OCI-LY7 (cell line): ENCODE measurements around the gene KDM5C. TPM values are rescaled to one million over a fixed set of nuclear protein-coding genes. Genes with fewer than 3 reads are reported as not detected.

Experiments
- BruUV-seq: library from RNA; stranded (reverse); fragments of 400-500 nt; replicated peaks from 2 replicates; lab custom pipeline; 2021; lab: Mats Ljungman, UMichigan
- CTCF ChIA-PET: fragments of 300-600 bp; sonication (Branson Sonifier 250); formaldehyde crosslinking; loops from one replicate; lab custom pipeline; 2022; ENCODE audit warnings: antibody characterized with exemption; ENCODE audit not compliant: unreplicated experiment; lab: Charles Lee
- POLR2A ChIA-PET: fragments of 300-600 bp; sonication (Branson Sonifier 250); formaldehyde crosslinking; loops from one replicate; lab custom pipeline; 2022; ENCODE audit warnings: antibody characterized with exemption; lab: Charles Lee
- DNase-seq: peaks from one replicate; pipeline ENCODE4 v3.0.0-alpha.2; 2015; ENCODE audit warnings: low spot score
- H2AFZ ChIP-seq: fragments of 200-600 bp; sonication (generic), shearing (Covaris generic); 2 replicates; pipeline ENCODE4 v1.6.1; 2014; ENCODE audit warnings: mild to moderate bottlenecking, antibody characterized with exemption, low read length, moderate library complexity
- H3K27ac ChIP-seq: fragments of 200-600 bp; sonication (generic); 2 replicates; pipeline ENCODE4 v1.5.1; 2014; ENCODE audit warnings: mixed run types, low read depth, mild to moderate bottlenecking, moderate library complexity, low read length, inconsistent platforms; ENCODE audit not compliant: poor library complexity, severe bottlenecking
- H3K36me3 ChIP-seq: fragments of 200-600 bp; sonication (generic); 2 replicates; pipeline ENCODE4 v1.6.1; 2014; ENCODE audit warnings: mild to moderate bottlenecking, antibody characterized with exemption, low read length, moderate library complexity, mixed read lengths; ENCODE audit not compliant: insufficient read depth
- H3K4me1 ChIP-seq: fragments of 200-600 bp; sonication (generic); 2 replicates; pipeline ENCODE4 v1.5.1; 2014; ENCODE audit warnings: mild to moderate bottlenecking, low read length; ENCODE audit not compliant: insufficient read depth, poor library complexity, severe bottlenecking
- H3K4me2 ChIP-seq: fragments of 200-600 bp; sonication (generic); 2 replicates; pipeline ENCODE4 v1.6.1; 2014; ENCODE audit warnings: mild to moderate bottlenecking, low read length
- H3K4me3 ChIP-seq: fragments of 200-600 bp; sonication (generic); 2 replicates; pipeline ENCODE4 v1.5.1; 2014; ENCODE audit warnings: mild to moderate bottlenecking, low read depth, low read length; ENCODE audit not compliant: poor library complexity, severe bottlenecking
- H3K79me2 ChIP-seq: fragments of 200-600 bp; sonication (generic); 2 replicates; pipeline ENCODE4 v1.6.1; 2016; ENCODE audit warnings: low read depth, mild to moderate bottlenecking, low read length, moderate library complexity, mixed read lengths; ENCODE audit not compliant: insufficient read depth
- H3K9me2 ChIP-seq: fragments of 200-600 bp; sonication (generic); 2 replicates; pipeline ENCODE4 v1.6.1; 2016; ENCODE audit warnings: mild to moderate bottlenecking, low read length, mixed read lengths; ENCODE audit not compliant: insufficient read depth
- H3K9me3 ChIP-seq: fragments of 200-600 bp; sonication (generic); 2 replicates; pipeline ENCODE4 v1.6.1; 2014; ENCODE audit warnings: mild to moderate bottlenecking, mixed run types, low read length, mixed read lengths
- H4K20me1 ChIP-seq: fragments of 200-600 bp; sonication (generic); 2 replicates; pipeline ENCODE4 v1.6.1; 2014; ENCODE audit warnings: mild to moderate bottlenecking, antibody characterized with exemption, low read length, moderate library complexity, mixed read lengths; ENCODE audit not compliant: insufficient read depth
- CTCF ChIP-seq: fragments of 200-600 bp; sonication (generic); conservative IDR thresholded peaks from 2 replicates; pipeline ENCODE4 v1.5.1; 2014; ENCODE audit warnings: mild to moderate bottlenecking, antibody characterized with exemption, low read length, moderate library complexity, mixed read lengths
- EZH2phosphoT487 ChIP-seq: fragments of 200-600 bp; sonication (generic); IDR thresholded peaks from 2 replicates; pipeline ENCODE4 v1.6.1; 2018; ENCODE audit warnings: low read depth, borderline replicate concordance, mild to moderate bottlenecking, mixed run types, antibody characterized with exemption, low read length, moderate library complexity, mixed read lengths
- intact Hi-C: fragments of 100-400 bp; cut with micrococcal nuclease; formaldehyde crosslinking; loops from one replicate; pipeline ENCODE4 v1.10.0; 2022; ENCODE audit not compliant: unreplicated experiment
- total RNA-seq, 2 experiments: library from RNA; depleted of rRNA in 1 of 2; stranded (reverse); fragments of >200 nt in 1 of 2; shearing (Covaris generic) in 1 of 2; gene quantifications; 2 replicates each; pipeline ENCODE4 v1.2.3, GENCODE V29; 2014 to 2022

The KDM5C gene
- total RNA-seq, 2 experiments from 2014 or later = 54.8 to 90.5 TPM

GRCh38 chrX:53194308-53194707 is 30.7 kb downstream of the KDM5C start:
- POLR2A ChIA-PET = no interaction called here
- CTCF ChIA-PET = no interaction called here
- no peaks in the 10 kb centered on the region for H4K20me1 ChIP-seq
- DNase-seq = no peak
- intact Hi-C loops = no loop called here
- H3K79me2 ChIP-seq = no peaks in the 10 kb centered on the region
- H3K9me3 ChIP-seq = no peaks in the 10 kb centered on the region
- BruUV-seq = no TSS peak
- H3K4me2 ChIP-seq = no peak overlapping the region
- no peak for TF ChIP-seq CTCF
- TF ChIP-seq EZH2phosphoT487 = no peak
- no peaks in the 10 kb centered on the region for H3K4me1 ChIP-seq
- no peak overlapping the region for H3K4me3 ChIP-seq
- H3K27ac ChIP-seq = no peak overlapping the region
- no peak overlapping the region for H2AFZ ChIP-seq
- H3K36me3 ChIP-seq = peaks cover 63% of the 10 kb centered on the region
- H3K9me2 ChIP-seq = no peaks in the 10 kb centered on the region

- no peak for DNase-seq
- ChIA-PET POLR2A (no interaction called here), CTCF (no interaction called here)
- H3K4me2 ChIP-seq = no peak overlapping the region
- no peaks in the 10 kb centered on the region for H3K4me1 ChIP-seq
- H3K9me2 ChIP-seq = no peaks in the 10 kb centered on the region
- no peak overlapping the region for H2AFZ ChIP-seq
- peaks cover 51% of the 10 kb centered on the region for H3K36me3 ChIP-seq
- no peaks in the 10 kb centered on the region for H3K9me3 ChIP-seq
- BruUV-seq = no TSS peak
- intact Hi-C loops = no loop called here
- no peak overlapping the region for H3K27ac ChIP-seq
- H3K4me3 ChIP-seq = no peak overlapping the region
- TF ChIP-seq EZH2phosphoT487 (no peak), CTCF (no peak)
- H3K79me2 ChIP-seq = no peaks in the 10 kb centered on the region
- H4K20me1 ChIP-seq = no peaks in the 10 kb centered on the region
Measured at GRCh38 chrX:53193093-53193492, 31.9 kb downstream of the KDM5C start.

- CTCF ChIA-PET = no interaction called here
- POLR2A ChIA-PET = no interaction called here
Measured at GRCh38 chrX:53190363-53190960, 34.5 kb downstream of the KDM5C start.

More at GRCh38 chrX:53190363-53190960, 34.5 kb downstream of the KDM5C start:
- Histone ChIP-seq H3K4me3 (no peak overlapping the region), H4K20me1 (no peaks in the 10 kb centered on the region), H3K79me2 (no peaks in the 10 kb centered on the region), H3K9me3 (no peaks in the 10 kb centered on the region), H2AFZ (no peak overlapping the region), H3K27ac (no peak overlapping the region), H3K4me2 (no peak overlapping the region), H3K36me3 (peaks cover 26% of the 10 kb centered on the region; the same call in 1 of the 2 replicates), H3K4me1 (no peaks in the 10 kb centered on the region), H3K9me2 (no peaks in the 10 kb centered on the region)
- DNase-seq = peak; percentile 12
- TF ChIP-seq CTCF (peak; percentile 65), EZH2phosphoT487 (no peak)
- no TSS peak for BruUV-seq
- intact Hi-C loops = no loop called here
